Measurements from ENCODE around the gene ST14. TPM values are rescaled to one million over a fixed set of nuclear protein-coding genes. Genes with fewer than 3 reads are reported as not detected.

Gene ST14
- total and polyA plus RNA-seq, 2 donors (not counting 3 experiments of a cell fraction or from before 2014, with no cell fraction given): 0.08 TPM; not detected in 1

DNA sequence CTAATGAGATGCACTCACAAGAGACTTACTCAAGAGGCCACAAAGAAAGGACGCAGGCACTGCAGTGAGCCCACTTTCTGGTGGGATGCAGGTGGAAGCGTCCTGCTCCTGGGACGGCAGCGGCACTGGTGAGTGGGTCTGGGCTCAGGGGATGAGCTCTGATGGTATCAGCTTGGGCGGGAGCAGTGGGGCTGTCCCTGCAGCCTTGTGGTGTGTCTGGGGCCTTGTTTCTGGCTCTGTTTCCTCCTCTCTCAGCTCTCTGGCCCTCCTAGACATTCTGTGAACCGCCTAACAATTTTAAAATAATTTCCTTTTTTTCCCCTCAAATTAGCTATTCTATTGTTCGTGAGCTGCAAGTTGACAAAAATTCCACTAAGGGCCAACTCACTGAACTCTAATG, 8.8 kb upstream of the ST14 start:
- no TSS peak for BruUV-seq (replicated peaks)
- no peaks in the 10 kb centered on the region for H3K27me3 ChIP-seq (ENCODE audit: control insufficient read depth in 2 of 2, insufficient read depth in 2 of 2, low read length in 2 of 2)
- no peaks in the 10 kb centered on the region for H3K9me1 ChIP-seq (replicated peaks; ENCODE audit: control insufficient read depth, extremely low read depth, insufficient read depth, low read length)
- no peaks in the 10 kb centered on the region for H3K9me3 ChIP-seq (replicated peaks; ENCODE audit: control insufficient read depth, insufficient read depth, low read length)
- intact Hi-C loops (cut with micrococcal nuclease): no loop called here
- no peak overlapping the region for H3K4me3 ChIP-seq (replicated peaks in 1 of 3; ENCODE audit: insufficient read depth in 1 of 3, low read depth in 1 of 3, low read length in 3 of 3)
- ChIA-PET CTCF (interaction anchor here (1.4 to 2.2 kb wide), 4 partner anchors 10 to 227 kb away, joined by 3 to 10 read pairs (median 5); no protein-coding TSS in a partner anchor), POLR2A (no interaction called here)
- no peak overlapping the region for H2AFZ ChIP-seq (ENCODE audit: low read depth, low read length)
- dilution Hi-C loops (cut with MboI; ENCODE audit: extremely low pct_ligation_motif_present, low sequenced_read_pairs): no loop called here
- H3K27ac ChIP-seq (ENCODE audit: insufficient read depth, low read depth, low read length): no peak overlapping the region
- H3K4me2 ChIP-seq (ENCODE audit: insufficient read depth, low read length): no peak overlapping the region
- no peaks in the 10 kb centered on the region for H4K20me1 ChIP-seq (replicated peaks; ENCODE audit: control insufficient read depth, extremely low read depth, insufficient read depth, low read length)
- no peaks in the 10 kb centered on the region for H3K79me2 ChIP-seq (ENCODE audit: control insufficient read depth, insufficient read depth, low read length)
- peaks cover 6% of the 10 kb centered on the region for H3K4me1 ChIP-seq (ENCODE audit: control insufficient read depth, extremely low read depth, insufficient read depth, low read length)
- FAIRE-seq (no peak), DNase-seq (ENCODE audit: low read depth, low spot score) (no peak)
- H3K9ac ChIP-seq (replicated peaks; ENCODE audit: extremely low read depth, insufficient read depth, low read length): no peak overlapping the region
- no peak for TF ChIP-seq POLR2A (IDR thresholded peaks at IDR 0.05; ENCODE audit: low read depth, low read length)
- no peak for TF ChIP-seq MYC (IDR thresholded peaks at IDR 0.05; ENCODE audit: low read depth, low read length)
- no peak for TF ChIP-seq CTCF (IDR thresholded peaks at IDR 0.05; ENCODE audit: extremely low read depth in 1 of 2, insufficient read depth in 1 of 2, low read depth in 1 of 2, low read length in 2 of 2)
- TF ChIP-seq POLR2AphosphoS5 (IDR thresholded peaks at IDR 0.05; ENCODE audit: insufficient read depth, low read depth, low read length): peak; percentile 13
- TF ChIP-seq EZH2 (IDR thresholded peaks at IDR 0.05; ENCODE audit: borderline replicate concordance, low read depth, low read length, severe bottlenecking): no peak
- no peak for TF ChIP-seq FOS (IDR thresholded peaks at IDR 0.05; ENCODE audit: borderline replicate concordance, insufficient read depth, low read length)
- no peak for TF ChIP-seq MAX (IDR thresholded peaks at IDR 0.05; ENCODE audit: insufficient read depth, insufficient read length)
- TF ChIP-seq GATA2 (IDR thresholded peaks at IDR 0.05; ENCODE audit: insufficient read depth, insufficient read length, low read depth, low read length): no peak
- peaks cover 0 to 2% of the 10 kb centered on the region in 2 experiments for H3K36me3 ChIP-seq (ENCODE audit: control insufficient read depth in 2 of 2, extremely low read depth in 1 of 2, insufficient read depth in 2 of 2, low read length in 2 of 2)
